H1 (cell line): Measurements from ENCODE around the gene ZNF785. TPM values are rescaled to one million over a fixed set of nuclear protein-coding genes. Genes with fewer than 3 reads are reported as not detected.

ENCODE experiments used
- CTCF ChIA-PET: fragments of 300-600 bp; sonication (Branson Sonifier 250); formaldehyde crosslinking; loops from one replicate; lab custom pipeline; 2021; ENCODE audit not compliant: partially characterized antibody; lab: Charles Lee
- POLR2A ChIA-PET: fragments of 300-600 bp; sonication (Branson Sonifier 250); formaldehyde crosslinking; loops from one replicate; lab custom pipeline; 2021; ENCODE audit warnings: inconsistent platforms; ENCODE audit not compliant: partially characterized antibody; lab: Charles Lee
- DNase-seq, 2 experiments: peaks; one replicate each; pipeline versions ENCODE4 v3.0.0 to v3.0.0-alpha.2; 2010 to 2022; ENCODE audit warnings: low spot score in 2 of 2, low read depth in 1 of 2, mixed read lengths in 1 of 2
- FAIRE-seq: peaks from 2 replicates; lab custom pipeline; 2011; peaks lifted over from hg19 to GRCh38; lab: Jason Lieb, UNC
- H2AFZ ChIP-seq: 2 replicates; pipeline ENCODE4 v1.8.1; 2012; ENCODE audit warnings: low read length, inconsistent platforms
- H2AK5ac ChIP-seq: 2 replicates; pipeline ENCODE4 v1.6.1; 2013; ENCODE audit warnings: low read depth, low read length
- H2BK120ac ChIP-seq: replicated peaks from 2 replicates; pipeline ENCODE3; 2013; ENCODE audit warnings: low read depth, low read length, inconsistent platforms
- H2BK12ac ChIP-seq: 2 replicates; pipeline ENCODE4 v1.6.1; 2013; ENCODE audit warnings: low read depth, low read length
- H2BK15ac ChIP-seq: 2 replicates; pipeline ENCODE4 v1.6.1; 2013; ENCODE audit warnings: low read length
- H2BK20ac ChIP-seq: 2 replicates; pipeline ENCODE4 v1.6.1; 2013; ENCODE audit warnings: low read length
- H2BK5ac ChIP-seq: 2 replicates; pipeline ENCODE4 v1.6.1; 2013; ENCODE audit warnings: low read depth, low read length
- H3K14ac ChIP-seq: 2 replicates; pipeline ENCODE4 v1.6.1; 2013; ENCODE audit warnings: inconsistent platforms; ENCODE audit not compliant: insufficient read length
- H3K18ac ChIP-seq: 2 replicates; pipeline ENCODE4 v1.6.1; 2013; ENCODE audit warnings: low read length; ENCODE audit errors: extremely low read depth
- H3K23ac ChIP-seq: 2 replicates; pipeline ENCODE4 v1.6.1; 2013; ENCODE audit warnings: inconsistent platforms; ENCODE audit not compliant: insufficient read length
- H3K23me2 ChIP-seq: 2 replicates; pipeline ENCODE4 v1.6.1; 2013; ENCODE audit warnings: low read depth, low read length
- H3K27ac ChIP-seq: 2 replicates; pipeline ENCODE4 v1.6.1; 2011; ENCODE audit warnings: low read depth, low read length, inconsistent platforms
- H3K27me3 ChIP-seq, 4 experiments: replicated peaks in 1 of 4; 1 replicate in 1 of 4; 2 replicates in 3 of 4; pipeline versions ENCODE4 v1.6.1 to v1.8.1; 2011 to 2013; ENCODE audit warnings: low read length in 3 of 4, mild to moderate bottlenecking in 3 of 4, inconsistent platforms in 2 of 4, mixed read lengths in 2 of 4, moderate library complexity in 1 of 4; ENCODE audit not compliant: control insufficient read depth in 3 of 4, insufficient read depth in 3 of 4; ENCODE audit errors: extremely low read depth in 1 of 4
- H3K36me3 ChIP-seq, 4 experiments: 2 replicates each; pipeline versions ENCODE4 v1.6.1 to v1.8.1; 2011 to 2013; ENCODE audit warnings: mild to moderate bottlenecking in 4 of 4, low read length in 3 of 4, moderate library complexity in 2 of 4, control low read depth in 1 of 4, inconsistent platforms in 1 of 4; ENCODE audit not compliant: insufficient read depth in 4 of 4, control insufficient read depth in 2 of 4
- H3K4ac ChIP-seq: replicated peaks from 2 replicates; pipeline ENCODE3; 2013; ENCODE audit warnings: low read length, low read depth, mixed read lengths, inconsistent platforms; ENCODE audit not compliant: insufficient read length
- H3K4me1 ChIP-seq, 4 experiments: replicated peaks in 1 of 4; 1 replicate in 1 of 4; 2 replicates in 3 of 4; pipeline versions ENCODE4 v1.6.1 to v1.8.1; 2011 to 2013; ENCODE audit warnings: low read length in 3 of 4, inconsistent platforms in 2 of 4, mixed read lengths in 1 of 4; ENCODE audit not compliant: insufficient read depth in 4 of 4, control insufficient read depth in 3 of 4
- H3K4me2 ChIP-seq, 2 experiments: 2 replicates each; pipeline versions ENCODE4 v1.6.1 to v1.8.1; 2011 to 2013; ENCODE audit warnings: low read depth in 2 of 2, low read length in 2 of 2, control low read depth in 1 of 2, inconsistent platforms in 1 of 2, mild to moderate bottlenecking in 1 of 2; ENCODE audit not compliant: insufficient read depth in 1 of 2
- H3K4me3 ChIP-seq, 4 experiments: fragments of 200-600, 300-600 bp in 1 of 4; sonication (generic), shearing (Covaris generic), sonication (Bioruptor Twin) in 1 of 4; 2 replicates each; pipeline versions ENCODE4 v1.5.1 to v1.8.1; 2011 to 2016; ENCODE audit warnings: low read length in 4 of 4, low read depth in 3 of 4, control low read depth in 2 of 4, inconsistent platforms in 2 of 4, mild to moderate bottlenecking in 2 of 4, mixed read lengths in 1 of 4, moderate library complexity in 1 of 4; ENCODE audit not compliant: insufficient read depth in 2 of 4; ENCODE audit errors: extremely low read depth in 1 of 4
- H3K56ac ChIP-seq: replicated peaks from 2 replicates; pipeline ENCODE3; 2013; ENCODE audit warnings: low read depth, mild to moderate bottlenecking, mixed read lengths, low read length, inconsistent platforms; ENCODE audit not compliant: insufficient read length
- H3K79me1 ChIP-seq: 2 replicates; pipeline ENCODE4 v1.6.1; 2013; ENCODE audit warnings: low read depth, low read length, control low read depth
- H3K79me2 ChIP-seq, 2 experiments: 2 replicates each; pipeline versions ENCODE4 v1.6.1 to v1.8.1; 2012 to 2013; ENCODE audit warnings: low read length in 2 of 2, mild to moderate bottlenecking in 2 of 2, inconsistent platforms in 1 of 2; ENCODE audit not compliant: insufficient read depth in 2 of 2, control insufficient read depth in 1 of 2
- H3K9ac ChIP-seq, 4 experiments: replicated peaks in 1 of 4; 1 replicate in 1 of 4; 2 replicates in 3 of 4; pipeline versions ENCODE4 v1.6.1 to v1.8.1; 2011 to 2013; ENCODE audit warnings: low read depth in 3 of 4, low read length in 3 of 4, control low read depth in 2 of 4, mild to moderate bottlenecking in 2 of 4, moderate library complexity in 2 of 4, inconsistent platforms in 1 of 4; ENCODE audit errors: extremely low read depth in 1 of 4
- H3K9me3 ChIP-seq, 2 experiments: 2 replicates each; pipeline versions ENCODE4 v1.6.1 to v1.8.1; 2012 to 2013; ENCODE audit warnings: mild to moderate bottlenecking in 2 of 2, moderate library complexity in 2 of 2, control low read depth in 1 of 2, inconsistent platforms in 1 of 2, low read depth in 1 of 2, low read length in 1 of 2, mixed read lengths in 1 of 2; ENCODE audit not compliant: insufficient read depth in 2 of 2
- H4K20me1 ChIP-seq, 2 experiments: replicated peaks in 1 of 2; 2 replicates each; pipeline versions ENCODE3 to v1.8.1; 2011 to 2013; ENCODE audit warnings: inconsistent platforms in 2 of 2, low read length in 2 of 2, mild to moderate bottlenecking in 1 of 2; ENCODE audit not compliant: insufficient read depth in 2 of 2, control insufficient read depth in 1 of 2
- H4K5ac ChIP-seq: 2 replicates; pipeline ENCODE4 v1.6.1; 2013; ENCODE audit warnings: low read length, low read depth, mixed read lengths, inconsistent platforms; ENCODE audit not compliant: insufficient read length
- H4K8ac ChIP-seq: 2 replicates; pipeline ENCODE4 v1.8.0; 2013; ENCODE audit warnings: mild to moderate bottlenecking, moderate library complexity, low read length, inconsistent platforms; ENCODE audit not compliant: insufficient read depth; ENCODE audit errors: extremely low read depth
- H4K91ac ChIP-seq: replicated peaks from 2 replicates; pipeline ENCODE3; 2013; ENCODE audit warnings: low read length, mixed read lengths, inconsistent platforms; ENCODE audit not compliant: insufficient read length
- CHD1 ChIP-seq: IDR thresholded peaks from 2 replicates; pipeline ENCODE4 v1.6.1; 2012; ENCODE audit warnings: low read depth, low read length, improper control_type of control experiment
- JUN ChIP-seq: IDR thresholded peaks from 2 replicates; pipeline ENCODE4 v1.6.1; 2011; ENCODE audit warnings: low read depth, mild to moderate bottlenecking, improper control_type of control experiment, low read length
- JUND ChIP-seq: IDR thresholded peaks from 2 replicates; pipeline ENCODE4 v1.6.1; 2011; ENCODE audit warnings: mild to moderate bottlenecking, improper control_type of control experiment, low read length
- POLR2A ChIP-seq, 2 experiments: IDR thresholded peaks; 1 replicate in 1 of 2; 2 replicates in 1 of 2; pipeline ENCODE4 v1.6.1; 2011; ENCODE audit warnings: low read depth in 2 of 2, low read length in 2 of 2, mild to moderate bottlenecking in 2 of 2; ENCODE audit errors: control extremely low read depth in 1 of 2
- RBBP5 ChIP-seq: IDR thresholded peaks from 2 replicates; pipeline ENCODE4 v1.7.1; 2012; ENCODE audit warnings: low read depth, mild to moderate bottlenecking, inconsistent platforms, low read length, moderate library complexity, borderline replicate concordance
- SAP30 ChIP-seq: fragments of 300-600 bp; sonication (generic); IDR thresholded peaks from 2 replicates; pipeline ENCODE4 v1.7.1; 2012; ENCODE audit warnings: low read length, moderate library complexity, mild to moderate bottlenecking, inconsistent platforms; ENCODE audit not compliant: insufficient read depth, insufficient replicate concordance
- SP1 ChIP-seq: IDR thresholded peaks from 2 replicates; pipeline ENCODE4 v1.6.1; 2011; ENCODE audit warnings: low read depth, low read length
- SP2 ChIP-seq: IDR thresholded peaks from 2 replicates; pipeline ENCODE4 v1.6.1; 2012; ENCODE audit warnings: mild to moderate bottlenecking, low read length, inconsistent platforms
- TCF12 ChIP-seq: IDR thresholded peaks from 2 replicates; pipeline ENCODE4 v1.6.1; 2011; ENCODE audit warnings: low read depth, mild to moderate bottlenecking, low read length
- ZNF274 ChIP-seq: IDR thresholded peaks from 2 replicates; pipeline ENCODE4 v1.7.0; 2012; ENCODE audit warnings: low read length, borderline replicate concordance; ENCODE audit errors: extremely low read depth
- WGBS, 2 experiments: shearing (Covaris generic) in 1 of 2; methylation state at CpG; one replicate each; pipeline versions ENCODE4 v1.1.6 to v1.1.7; 2013 to 2015; ENCODE audit warnings: low lambda C conversion rate in 2 of 2, mixed read lengths in 2 of 2, inconsistent platforms in 1 of 2, low coverage in 1 of 2, missing lambda C conversion rate in 1 of 2; ENCODE audit not compliant: insufficient replicate concordance in 2 of 2, insufficient coverage in 1 of 2, insufficient read length in 1 of 2; ENCODE audit errors: extremely low coverage in 1 of 2, missing lambda C conversion rate in 1 of 2; 5-methylcytosine and 5-hydroxymethylcytosine counted together
- polyA plus RNA-seq, 7 experiments: library from polyadenylated mRNA; depleted of rRNA in 3 of 7; stranded (reverse) in 5 of 7; unstranded in 2 of 7; fragments of >200 nt in 5 of 7; fragments of 200-250 nt in 2 of 7; gene quantifications; 1 replicate in 5 of 7; 2 replicates in 1 of 7; 4 replicates in 1 of 7; pipeline versions ENCODE4 v1.2.1 to v1.2.3, GENCODE V29; 2011 to 2013; ENCODE audit warnings: missing spikeins in 2 of 7, mixed read lengths in 2 of 7
- total RNA-seq: library from RNA; stranded (reverse); fragmentation: NEBNext Ultra II Directional; extraction: Animal tissue kit (Norgen Biotek cat#: 25700); gene quantifications from 2 replicates; pipeline ENCODE4 v1.2.1, GENCODE V29; 2021

The ZNF785 gene
- total and polyA plus RNA-seq, 2 of the 8 experiments (the other 6 are each of a cell fraction or from before 2014, with no cell fraction given): 8.6 to 12.9 TPM

- no peak overlapping the region for H3K9ac ChIP-seq
- H3K4me1 ChIP-seq: peaks cover 0 to 5% (median 3%) of the 10 kb centered on the region in 4 experiments; a peak in 4 of 7 replicates
- H2BK15ac ChIP-seq: no peak overlapping the region
- H3K4me3 ChIP-seq: no peak overlapping the region
- no peak overlapping the region for H2BK12ac ChIP-seq
- H4K5ac ChIP-seq: no peak overlapping the region
- peaks cover 0 to 4% of the 10 kb centered on the region in 2 experiments; a peak in 1 of 4 replicates for H3K79me2 ChIP-seq
- no peak for DNase-seq
- H3K18ac ChIP-seq: no peak overlapping the region
- no peak overlapping the region for H3K23ac ChIP-seq
- H3K36me3 ChIP-seq: peaks cover 0 to 8% (median 2%) of the 10 kb centered on the region in 4 experiments; a peak in 2 of 8 replicates
- peaks cover 0 to 5% of the 10 kb centered on the region in 2 experiments for H4K20me1 ChIP-seq
- TF ChIP-seq TCF12 (no peak), JUND (no peak), POLR2A (IDR thresholded peaks at IDR 0.05; ENCODE audit: control extremely low read depth in 1 of 2, low read depth in 2 of 2, low read length in 2 of 2) (no peak), RBBP5 (no peak), SAP30 (no peak), SP2 (no peak), ZNF274 (no peak), JUN (no peak), CHD1 (no peak), SP1 (no peak)
- TF ChIP-seq, all 59 proteins: peak for 0
- Histone ChIP-seq H2BK20ac (no peak overlapping the region), H2BK5ac (no peak overlapping the region), H4K91ac (no peak overlapping the region), H3K4me2 (peak overlapping the region in 1 of 2 experiments; percentile 58; a peak in 3 of 4 replicates), H3K14ac (no peak overlapping the region), H3K79me1 (peaks cover 2% of the 10 kb centered on the region), H3K9me3 (no peaks in the 10 kb centered on the region), H3K56ac (no peak overlapping the region), H4K8ac (no peak overlapping the region), H2AFZ (no peak overlapping the region), H3K4ac (no peak overlapping the region), H3K23me2 (peaks cover 7% of the 10 kb centered on the region), H2BK120ac (no peak overlapping the region), H3K27me3 (no peaks in the 10 kb centered on the region), H2AK5ac (peak overlapping the region; percentile 84; the same call in 1 of the 2 replicates), H3K27ac (no peak overlapping the region)
- CTCF ChIA-PET: interaction anchor here (1.2 to 3.9 kb wide), 7 partner anchors 8 to 85 kb away, joined by 3 to 25 read pairs (median 7); partner anchors contain the start of gene ZNF689
- POLR2A ChIA-PET: interaction anchor here (2.3 to 5.3 kb wide), 7 partner anchors 9 to 104 kb away, joined by 5 to 121 read pairs (median 31); partner anchors contain the start of genes DCTPP1, ZNF689, ZNF764 and ZNF785
- FAIRE-seq: no peak
- WGBS, 2 experiments: 90% methylated on average over 11 of the region's 11 CpGs; no CpG with 5 or more reads in 1 of the 2 experiments
Measured at GRCh38 chr16:30533146-30533522, 52.4 kb downstream of the ZNF785 start.
